ENCODE measurements around the gene PTER. TPM values are rescaled to one million over a fixed set of nuclear protein-coding genes. Genes with fewer than 3 reads are reported as not detected.

Gene PTER
- total RNA-seq, 1 donor from 2014 or later, result 2.3 TPM

DNA sequence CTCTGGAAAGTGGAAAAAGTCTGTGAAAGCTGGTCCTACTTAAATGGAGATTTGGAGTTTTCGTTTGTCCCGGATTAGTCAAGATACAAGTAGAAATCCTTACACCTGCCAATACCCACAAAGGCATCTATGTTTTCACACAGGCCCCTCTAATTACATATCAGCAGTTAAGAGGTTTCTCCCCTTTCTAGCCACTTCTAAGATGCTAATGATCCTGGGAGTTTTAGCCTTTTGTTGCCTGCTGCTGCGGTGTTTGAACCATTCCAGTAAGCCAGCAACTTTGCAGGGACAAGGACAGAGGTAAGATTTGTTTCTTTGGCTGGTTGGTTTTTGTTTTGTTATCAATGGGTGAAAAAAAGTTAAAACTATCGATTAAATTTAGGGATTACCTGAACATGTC is 90.6 kb downstream of the PTER start:
- Mint-ChIP-seq H3K27ac (ENCODE audit: unreplicated experiment) (no peak overlapping the region), H3K4me3 (ENCODE audit: unreplicated experiment) (no peak overlapping the region), H3K36me3 (ENCODE audit: low read depth, unreplicated experiment) (no peaks in the 10 kb centered on the region), H3K9me3 (ENCODE audit: unreplicated experiment) (no peaks in the 10 kb centered on the region), H3K27me3 (ENCODE audit: unreplicated experiment) (peaks cover 2% of the 10 kb centered on the region), H3K4me1 (ENCODE audit: unreplicated experiment) (no peaks in the 10 kb centered on the region)
- no peak for DNase-seq (ENCODE audit: low spot score)
- no peak for TF ChIP-seq CTCF (IDR thresholded peaks at IDR 0.05; ENCODE audit: unreplicated experiment)

DNA sequence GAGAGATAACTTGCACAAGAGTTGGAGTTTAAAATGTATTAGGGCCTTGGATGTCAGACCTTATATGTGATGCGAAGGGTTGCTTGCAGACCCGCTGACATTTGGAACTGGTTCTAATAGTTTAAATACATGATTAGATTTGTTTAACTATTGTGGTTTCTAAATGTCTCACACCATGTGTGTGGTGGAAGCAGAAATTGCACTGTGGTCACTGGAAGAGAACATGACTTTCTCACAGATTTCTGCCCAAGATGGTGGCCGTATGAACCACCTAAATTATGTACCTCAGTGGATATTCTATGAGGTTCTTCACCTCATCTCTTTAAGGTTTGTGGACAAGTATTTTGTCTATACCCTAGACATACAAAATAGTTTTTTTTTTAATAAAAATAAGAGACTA is 93.0 kb downstream of the PTER start:
- no peaks in the 10 kb centered on the region for H3K36me3 Mint-ChIP-seq (ENCODE audit: low read depth, unreplicated experiment)
- H3K9me3 Mint-ChIP-seq (ENCODE audit: unreplicated experiment), result no peaks in the 10 kb centered on the region
- H3K4me3 Mint-ChIP-seq (ENCODE audit: unreplicated experiment), result no peak overlapping the region
- no peak for TF ChIP-seq CTCF (IDR thresholded peaks at IDR 0.05; ENCODE audit: unreplicated experiment)
- no peak overlapping the region for H3K27ac Mint-ChIP-seq (ENCODE audit: unreplicated experiment)
- H3K27me3 Mint-ChIP-seq (ENCODE audit: unreplicated experiment), result peaks cover under 1% of the 10 kb centered on the region
- H3K4me1 Mint-ChIP-seq (ENCODE audit: unreplicated experiment), result no peaks in the 10 kb centered on the region
- no peak for DNase-seq (ENCODE audit: low spot score)

- no peak for DNase-seq (ENCODE audit: low spot score)
- H3K4me3 Mint-ChIP-seq (ENCODE audit: unreplicated experiment), result no peak overlapping the region
- H3K9me3 Mint-ChIP-seq (ENCODE audit: unreplicated experiment), result no peaks in the 10 kb centered on the region
- TF ChIP-seq CTCF (IDR thresholded peaks at IDR 0.05; ENCODE audit: unreplicated experiment), result no peak
- no peaks in the 10 kb centered on the region for H3K4me1 Mint-ChIP-seq (ENCODE audit: unreplicated experiment)
- H3K27me3 Mint-ChIP-seq (ENCODE audit: unreplicated experiment), result peaks cover 3% of the 10 kb centered on the region
- H3K27ac Mint-ChIP-seq (ENCODE audit: unreplicated experiment), result no peak overlapping the region
- no peaks in the 10 kb centered on the region for H3K36me3 Mint-ChIP-seq (ENCODE audit: low read depth, unreplicated experiment)
Measured at GRCh38 chr10:16536155-16536554, 99.3 kb downstream of the PTER start.

GRCh38 chr10:16544099-16544498 is 107.3 kb downstream of the PTER start:
- no peak overlapping the region for H3K27ac Mint-ChIP-seq (ENCODE audit: unreplicated experiment)
- no peaks in the 10 kb centered on the region for H3K36me3 Mint-ChIP-seq (ENCODE audit: low read depth, unreplicated experiment)
- H3K4me3 Mint-ChIP-seq (ENCODE audit: unreplicated experiment), result no peak overlapping the region
- no peaks in the 10 kb centered on the region for H3K9me3 Mint-ChIP-seq (ENCODE audit: unreplicated experiment)
- H3K27me3 Mint-ChIP-seq (ENCODE audit: unreplicated experiment), result peaks cover 3% of the 10 kb centered on the region
- TF ChIP-seq CTCF (IDR thresholded peaks at IDR 0.05; ENCODE audit: unreplicated experiment), result no peak
- DNase-seq (ENCODE audit: low spot score), result no peak
- H3K4me1 Mint-ChIP-seq (ENCODE audit: unreplicated experiment), result no peaks in the 10 kb centered on the region

GRCh38 chr10:16544591-16544990 is 107.8 kb downstream of the PTER start:
- no peaks in the 10 kb centered on the region for H3K9me3 Mint-ChIP-seq (ENCODE audit: unreplicated experiment)
- no peaks in the 10 kb centered on the region for H3K36me3 Mint-ChIP-seq (ENCODE audit: low read depth, unreplicated experiment)
- peaks cover 3% of the 10 kb centered on the region for H3K27me3 Mint-ChIP-seq (ENCODE audit: unreplicated experiment)
- no peak overlapping the region for H3K27ac Mint-ChIP-seq (ENCODE audit: unreplicated experiment)
- no peak for TF ChIP-seq CTCF (IDR thresholded peaks at IDR 0.05; ENCODE audit: unreplicated experiment)
- no peaks in the 10 kb centered on the region for H3K4me1 Mint-ChIP-seq (ENCODE audit: unreplicated experiment)
- DNase-seq (ENCODE audit: low spot score), result no peak
- no peak overlapping the region for H3K4me3 Mint-ChIP-seq (ENCODE audit: unreplicated experiment)
